ENCODE measurements around the gene KRTAP9-6.

DNA sequence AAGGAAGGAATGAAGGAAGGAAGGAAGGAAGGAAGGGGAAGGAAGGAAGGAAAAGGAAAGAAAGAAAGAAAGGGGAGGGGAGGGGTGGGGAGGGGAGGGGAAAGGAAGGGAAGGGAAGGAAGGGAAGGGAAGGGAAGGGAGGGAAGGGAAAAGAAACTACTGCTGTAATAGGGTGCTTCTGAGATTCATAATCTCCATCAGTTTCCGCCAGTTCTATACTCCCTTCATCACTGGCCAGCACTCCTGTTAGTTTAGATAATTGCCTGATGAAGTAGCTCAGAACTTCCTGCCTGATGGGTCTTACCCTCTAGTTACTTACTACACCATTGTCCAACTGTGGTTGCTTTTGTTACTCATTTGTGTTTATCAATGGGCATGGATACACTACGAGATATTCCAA is 2.0 kb upstream of the KRTAP9-6 start:
- TF ChIP-seq POLR2A (IDR thresholded peaks at IDR 0.05), result no peak
- TF ChIP-seq EP300 (IDR thresholded peaks at IDR 0.05), result no peak
- TF ChIP-seq, protein P1, sequence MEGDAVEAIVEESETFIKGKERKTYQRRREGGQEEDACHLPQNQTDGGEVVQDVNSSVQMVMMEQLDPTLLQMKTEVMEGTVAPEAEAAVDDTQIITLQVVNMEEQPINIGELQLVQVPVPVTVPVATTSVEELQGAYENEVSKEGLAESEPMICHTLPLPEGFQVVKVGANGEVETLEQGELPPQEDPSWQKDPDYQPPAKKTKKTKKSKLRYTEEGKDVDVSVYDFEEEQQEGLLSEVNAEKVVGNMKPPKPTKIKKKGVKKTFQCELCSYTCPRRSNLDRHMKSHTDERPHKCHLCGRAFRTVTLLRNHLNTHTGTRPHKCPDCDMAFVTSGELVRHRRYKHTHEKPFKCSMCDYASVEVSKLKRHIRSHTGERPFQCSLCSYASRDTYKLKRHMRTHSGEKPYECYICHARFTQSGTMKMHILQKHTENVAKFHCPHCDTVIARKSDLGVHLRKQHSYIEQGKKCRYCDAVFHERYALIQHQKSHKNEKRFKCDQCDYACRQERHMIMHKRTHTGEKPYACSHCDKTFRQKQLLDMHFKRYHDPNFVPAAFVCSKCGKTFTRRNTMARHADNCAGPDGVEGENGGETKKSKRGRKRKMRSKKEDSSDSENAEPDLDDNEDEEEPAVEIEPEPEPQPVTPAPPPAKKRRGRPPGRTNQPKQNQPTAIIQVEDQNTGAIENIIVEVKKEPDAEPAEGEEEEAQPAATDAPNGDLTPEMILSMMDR (IDR thresholded peaks at IDR 0.05), result no peak
